ENCODE measurements around the gene RCE1.

The RCE1 gene

DNA sequence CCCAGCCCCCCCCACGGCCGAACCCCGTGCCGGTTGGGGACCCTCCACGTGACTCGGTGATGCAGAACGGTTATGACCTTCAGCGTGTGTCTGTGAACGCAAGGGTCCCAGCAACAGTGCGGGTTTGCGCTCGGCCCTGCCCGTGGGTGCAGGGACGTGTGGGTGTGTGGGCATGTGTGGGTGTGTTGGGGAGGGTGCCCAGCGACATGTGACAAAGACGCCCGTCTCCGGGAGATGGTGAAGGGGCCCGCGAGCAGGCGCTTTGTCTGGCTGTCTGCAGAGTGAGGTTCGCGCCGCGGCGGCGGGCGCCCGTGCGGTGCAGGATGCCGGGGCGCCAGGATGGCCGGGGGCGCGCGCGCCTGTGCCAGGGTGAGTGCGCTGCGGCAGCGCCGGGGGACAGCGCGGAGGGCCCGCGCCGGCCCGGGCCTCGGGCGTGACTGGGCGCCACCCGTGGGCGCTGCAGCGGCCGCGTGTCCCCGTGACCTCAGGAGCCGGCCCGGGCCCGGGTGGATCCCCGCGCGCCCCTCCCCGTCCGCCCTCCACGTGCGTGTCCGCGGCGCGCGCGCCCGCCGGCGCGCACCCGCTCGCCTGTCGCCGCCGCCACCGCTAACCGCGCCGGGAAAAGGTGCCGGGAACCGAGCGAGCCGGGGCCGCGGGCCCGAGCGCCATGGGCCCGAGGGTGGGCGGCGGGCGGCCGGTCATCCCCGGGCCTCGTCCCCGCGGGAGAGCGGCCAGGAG is 13.4 kb downstream of the RCE1 start, which contains the start of gene LRFN4:
Gene LRFN4, plus strand, starts transcription at position 569 of the 738 bp plus-strand sequence. CDS start 681 bp downstream, outside the sequence.
- peak; percentile 79 for DNase-seq (ENCODE audit: low spot score)

DNA sequence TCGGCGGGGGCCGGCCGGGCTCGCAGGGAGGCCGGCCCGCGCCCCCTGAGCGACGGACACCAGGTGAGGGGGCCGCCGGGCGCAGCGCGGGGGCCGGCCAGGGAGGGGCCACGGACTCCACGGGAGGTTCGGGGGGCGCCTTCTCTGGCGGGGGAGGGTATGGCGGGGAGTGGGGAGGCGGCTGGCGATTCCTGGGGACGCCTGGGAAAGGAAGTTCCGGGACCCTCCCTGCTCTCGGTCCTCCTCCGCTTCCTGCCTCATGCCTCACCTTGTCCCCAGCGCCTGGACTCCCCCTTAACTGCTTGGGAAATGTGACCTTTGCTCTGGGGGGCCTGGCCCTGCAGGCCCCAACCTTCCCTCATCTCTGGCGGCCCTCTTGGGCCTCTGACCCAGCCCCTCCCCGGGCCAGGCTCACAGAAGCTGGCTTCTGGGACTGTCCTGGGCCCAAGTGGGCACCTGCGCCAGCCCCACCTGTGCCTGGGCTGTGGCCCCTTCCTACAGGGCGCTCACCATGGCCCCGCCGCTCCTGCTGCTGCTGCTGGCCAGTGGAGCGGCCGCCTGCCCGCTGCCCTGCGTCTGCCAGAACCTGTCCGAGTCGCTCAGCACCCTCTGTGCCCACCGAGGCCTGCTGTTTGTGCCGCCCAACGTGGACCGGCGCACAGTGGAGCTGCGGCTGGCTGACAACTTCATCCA is 14.1 kb downstream of the RCE1 start:
- DNase-seq (ENCODE audit: low spot score), result peak; percentile 42

DNA sequence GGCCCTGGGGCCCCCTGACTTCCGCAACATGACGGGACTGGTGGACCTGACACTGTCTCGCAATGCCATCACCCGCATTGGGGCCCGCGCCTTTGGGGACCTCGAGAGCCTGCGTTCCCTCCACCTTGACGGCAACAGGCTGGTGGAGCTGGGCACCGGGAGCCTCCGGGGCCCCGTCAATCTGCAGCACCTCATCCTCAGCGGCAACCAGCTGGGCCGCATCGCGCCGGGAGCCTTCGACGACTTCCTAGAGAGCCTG is 14.6 kb downstream of the RCE1 start:
- no peak for DNase-seq (ENCODE audit: low spot score)

DNA sequence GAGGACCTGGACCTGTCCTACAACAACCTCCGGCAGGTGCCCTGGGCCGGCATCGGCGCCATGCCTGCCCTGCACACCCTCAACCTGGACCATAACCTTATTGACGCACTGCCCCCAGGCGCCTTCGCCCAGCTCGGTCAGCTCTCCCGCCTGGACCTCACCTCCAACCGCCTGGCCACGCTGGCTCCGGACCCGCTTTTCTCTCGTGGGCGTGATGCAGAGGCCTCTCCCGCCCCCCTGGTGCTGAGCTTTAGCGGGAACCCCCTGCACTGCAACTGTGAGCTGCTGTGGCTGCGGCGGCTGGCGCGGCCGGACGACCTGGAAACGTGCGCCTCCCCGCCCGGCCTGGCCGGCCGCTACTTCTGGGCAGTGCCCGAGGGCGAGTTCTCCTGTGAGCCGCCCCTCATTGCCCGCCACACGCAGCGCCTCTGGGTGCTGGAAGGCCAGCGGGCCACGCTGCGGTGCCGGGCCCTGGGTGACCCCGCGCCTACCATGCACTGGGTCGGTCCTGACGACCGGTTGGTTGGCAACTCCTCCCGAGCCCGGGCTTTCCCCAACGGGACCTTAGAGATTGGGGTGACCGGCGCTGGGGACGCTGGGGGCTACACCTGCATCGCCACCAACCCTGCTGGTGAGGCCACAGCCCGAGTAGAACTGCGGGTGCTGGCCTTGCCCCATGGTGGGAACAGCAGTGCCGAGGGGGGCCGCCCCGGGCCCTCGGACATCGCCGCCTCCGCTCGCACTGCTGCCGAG is 15.1 kb downstream of the RCE1 start:
- DNase-seq (ENCODE audit: low spot score), result no peak

DNA sequence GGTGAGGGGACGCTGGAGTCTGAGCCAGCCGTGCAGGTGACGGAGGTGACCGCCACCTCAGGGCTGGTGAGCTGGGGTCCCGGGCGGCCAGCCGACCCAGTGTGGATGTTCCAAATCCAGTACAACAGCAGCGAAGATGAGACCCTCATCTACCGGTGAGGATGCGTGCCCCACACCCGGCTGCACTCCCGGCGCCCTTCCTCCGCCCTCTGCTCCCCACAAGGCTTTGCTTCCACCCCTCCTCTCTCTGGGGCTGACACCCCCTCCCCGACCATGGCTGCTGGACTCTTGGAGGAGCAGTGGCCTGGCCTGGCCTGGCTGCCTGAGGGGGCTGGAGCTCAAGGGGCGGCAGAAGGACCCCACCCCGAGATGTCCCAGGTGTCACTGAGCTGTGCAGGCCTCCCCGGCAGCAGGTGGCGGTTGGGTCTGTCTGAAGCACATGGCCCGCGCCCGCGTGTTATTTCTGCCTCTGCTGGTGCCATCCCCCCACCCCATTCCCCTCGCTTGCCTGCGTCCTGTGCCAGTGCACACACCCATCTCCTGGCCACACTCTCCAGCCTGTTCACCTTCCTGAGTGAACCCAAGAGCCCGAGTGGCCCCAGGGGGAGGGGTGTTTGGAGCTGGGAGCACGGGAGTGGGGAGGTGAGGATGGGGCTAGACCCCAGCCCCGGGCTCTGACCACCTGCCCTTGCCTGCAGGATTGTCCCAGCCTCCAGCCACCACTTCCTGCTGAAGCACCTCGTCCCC is 15.9 kb downstream of the RCE1 start:
- no peak for DNase-seq (ENCODE audit: low spot score)

DNA sequence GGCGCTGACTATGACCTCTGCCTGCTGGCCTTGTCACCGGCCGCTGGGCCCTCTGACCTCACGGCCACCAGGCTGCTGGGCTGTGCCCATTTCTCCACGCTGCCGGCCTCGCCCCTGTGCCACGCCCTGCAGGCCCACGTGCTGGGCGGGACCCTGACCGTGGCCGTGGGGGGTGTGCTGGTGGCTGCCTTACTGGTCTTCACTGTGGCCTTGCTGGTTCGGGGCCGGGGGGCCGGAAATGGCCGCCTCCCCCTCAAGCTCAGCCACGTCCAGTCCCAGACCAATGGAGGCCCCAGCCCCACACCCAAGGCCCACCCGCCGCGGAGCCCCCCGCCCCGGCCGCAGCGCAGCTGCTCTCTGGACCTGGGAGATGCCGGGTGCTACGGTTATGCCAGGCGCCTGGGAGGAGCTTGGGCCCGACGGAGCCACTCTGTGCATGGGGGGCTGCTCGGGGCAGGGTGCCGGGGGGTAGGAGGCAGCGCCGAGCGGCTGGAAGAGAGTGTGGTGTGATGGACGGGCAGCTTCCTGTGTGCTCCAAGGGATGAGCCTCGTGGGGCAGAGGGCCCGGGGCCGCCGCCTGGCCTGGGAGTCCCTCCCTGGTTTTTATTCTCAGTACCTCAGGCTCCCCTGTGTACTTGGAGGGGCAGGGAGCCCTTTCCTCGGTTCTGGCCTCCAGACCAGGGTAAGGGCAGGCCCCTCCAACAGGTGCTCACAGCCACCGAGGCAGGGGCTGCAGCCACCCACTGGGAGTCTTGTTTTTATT is 16.6 kb downstream of the RCE1 start:
- no peak for DNase-seq (ENCODE audit: low spot score)

DNA sequence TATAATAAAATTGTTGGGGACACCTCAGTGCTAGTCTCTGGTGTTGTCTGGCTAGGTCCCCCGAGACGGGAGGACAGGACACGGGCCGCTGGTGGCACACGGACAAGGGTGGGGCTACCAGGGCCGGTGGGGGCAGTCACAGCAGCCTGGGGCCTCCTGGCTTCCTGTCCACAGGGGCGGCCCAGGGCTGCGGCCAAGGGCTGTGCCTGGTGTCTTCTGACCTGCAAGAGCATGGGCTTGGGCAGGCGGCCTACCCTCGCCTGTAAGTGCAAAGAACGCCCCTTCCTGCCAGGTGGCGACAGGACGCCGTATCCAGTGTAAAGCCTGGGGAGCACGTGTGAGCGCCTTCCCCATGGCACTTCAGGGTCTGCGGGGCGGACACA is 17.2 kb downstream of the RCE1 start:
- DNase-seq (ENCODE audit: low spot score), result no peak

DNA sequence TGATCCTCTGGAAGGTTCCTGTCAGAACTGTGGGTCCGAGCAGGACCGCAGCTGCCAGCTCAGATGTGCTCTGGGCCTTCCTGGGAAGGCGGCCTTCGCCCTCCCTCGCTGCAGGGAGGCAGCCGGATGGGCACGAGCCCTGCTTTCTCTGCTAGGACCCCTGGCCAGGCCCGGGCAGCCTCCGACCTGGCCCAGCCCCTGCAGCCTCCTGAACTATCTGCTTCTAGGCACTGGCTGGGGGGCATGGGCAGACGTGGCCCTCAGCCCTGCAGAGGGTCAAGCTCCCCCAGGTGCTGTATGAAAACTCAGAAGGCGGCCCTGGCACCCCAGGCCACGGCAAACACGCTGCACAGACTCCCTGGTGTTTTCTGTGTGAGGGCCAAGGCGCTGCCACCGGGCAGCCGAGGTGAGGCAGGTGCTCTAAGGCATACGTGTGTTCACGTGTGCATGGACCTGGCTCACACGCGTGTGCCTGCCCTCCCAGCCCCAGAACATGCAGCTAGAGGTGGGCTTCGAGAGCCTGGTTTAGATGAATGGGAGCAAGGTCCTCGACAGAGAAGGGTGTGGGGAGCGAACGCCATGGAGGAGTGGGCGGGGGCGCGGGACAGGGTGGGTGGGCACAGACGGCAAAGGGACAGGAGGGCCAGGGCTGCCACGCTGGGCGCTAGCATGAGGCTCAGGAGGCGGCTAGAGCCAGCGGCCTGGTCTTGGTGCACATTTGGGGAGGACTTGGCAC is 18.0 kb downstream of the RCE1 start:
- no peak for DNase-seq (ENCODE audit: low spot score)

DNA sequence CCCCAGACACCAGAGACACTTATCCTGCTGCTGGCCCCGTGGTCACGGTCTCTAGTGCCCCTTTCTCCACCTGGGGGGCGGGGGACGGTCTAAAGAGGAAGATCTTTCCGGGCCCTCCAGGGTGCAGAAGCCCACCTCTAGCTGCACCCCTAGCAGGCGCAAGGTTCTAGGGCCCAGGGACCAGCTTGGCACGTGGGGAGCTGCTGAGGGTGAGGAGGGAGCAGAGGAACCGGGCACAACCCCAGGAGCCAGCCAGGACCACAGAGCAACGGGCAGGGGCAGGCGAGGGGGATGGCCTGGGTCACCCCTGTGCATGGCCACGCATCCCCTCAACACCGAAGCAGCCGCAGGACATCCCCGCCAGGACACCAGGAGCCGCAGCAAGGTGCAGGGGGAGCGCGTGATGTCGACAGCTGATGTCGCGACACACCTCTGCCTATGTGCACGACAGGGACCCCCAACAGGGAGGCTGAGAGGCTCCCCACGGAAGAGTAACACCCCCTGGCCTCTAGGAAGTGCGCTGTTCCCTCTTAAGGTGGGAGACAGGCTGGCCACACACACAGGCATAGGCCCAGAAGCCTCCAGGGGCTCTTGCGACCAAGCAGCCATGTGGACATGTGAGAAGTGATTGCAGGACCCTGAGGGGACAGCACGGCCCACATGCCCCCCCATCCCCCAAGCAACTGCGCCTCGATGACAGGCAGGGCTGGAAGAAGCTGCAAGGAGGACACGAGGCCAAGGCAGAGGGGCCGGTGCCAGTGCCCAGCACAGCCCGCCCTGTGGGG is 18.7 kb downstream of the RCE1 start:
- no peak for DNase-seq (ENCODE audit: low spot score)

DNA sequence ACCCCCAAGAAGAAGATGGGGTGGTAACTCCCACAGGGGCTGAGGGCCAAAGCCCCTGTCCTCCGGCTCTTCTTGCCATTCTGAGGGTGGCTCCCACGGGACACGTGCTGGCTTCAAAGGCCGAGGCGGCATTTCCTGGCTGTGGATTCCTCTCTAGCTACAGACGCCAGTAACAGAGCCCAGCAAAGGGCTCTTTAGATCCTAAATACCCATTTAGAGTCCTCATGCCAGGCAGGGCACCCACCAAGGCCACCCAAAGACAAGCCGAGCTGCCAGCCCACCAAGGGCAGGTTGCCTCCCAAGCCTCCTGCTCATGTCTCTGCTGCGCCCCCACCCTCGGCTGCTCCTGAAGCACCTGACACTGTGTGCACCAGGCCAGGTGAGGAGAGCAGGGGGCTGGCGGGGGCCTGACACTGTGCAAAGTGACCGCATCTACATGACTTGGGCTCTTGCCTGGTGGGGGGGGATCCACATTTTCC is 19.4 kb downstream of the RCE1 start:
- no peak for DNase-seq (ENCODE audit: low spot score)

DNA sequence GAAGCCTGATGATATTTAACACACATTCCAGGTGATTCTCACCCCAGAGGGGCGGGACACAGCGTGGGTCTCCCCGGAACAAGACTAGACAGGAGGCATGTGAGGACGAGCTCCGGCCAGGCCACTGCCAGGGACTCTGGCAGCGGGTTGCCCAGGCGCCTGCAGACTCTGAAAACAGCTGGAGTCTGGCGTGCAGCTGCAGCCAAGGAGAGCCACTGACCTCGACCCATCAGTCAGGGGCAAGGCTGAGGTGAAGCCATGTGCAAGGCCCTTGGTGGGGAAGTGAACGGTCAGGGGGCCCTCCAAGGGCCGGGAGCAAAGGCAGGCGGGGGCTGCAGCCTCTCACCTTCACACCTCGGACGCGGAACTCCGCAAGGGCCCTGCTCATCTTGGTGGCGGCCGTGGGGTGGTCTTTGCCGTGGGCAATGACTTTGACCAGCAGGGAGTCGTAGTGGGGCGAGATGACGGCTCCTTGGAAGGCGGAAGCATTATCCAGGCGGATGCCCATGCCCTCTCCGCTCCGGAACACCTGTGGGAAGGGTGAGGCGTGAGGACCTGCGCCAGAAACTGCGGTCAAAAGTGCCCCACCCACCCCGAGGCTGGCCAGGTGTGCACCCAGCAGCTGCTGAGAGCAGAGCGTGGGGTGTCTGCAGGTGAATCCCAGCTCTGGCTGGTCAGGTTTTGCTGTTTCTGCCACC is 20.3 kb downstream of the RCE1 start:
- DNase-seq (ENCODE audit: low spot score), result no peak

DNA sequence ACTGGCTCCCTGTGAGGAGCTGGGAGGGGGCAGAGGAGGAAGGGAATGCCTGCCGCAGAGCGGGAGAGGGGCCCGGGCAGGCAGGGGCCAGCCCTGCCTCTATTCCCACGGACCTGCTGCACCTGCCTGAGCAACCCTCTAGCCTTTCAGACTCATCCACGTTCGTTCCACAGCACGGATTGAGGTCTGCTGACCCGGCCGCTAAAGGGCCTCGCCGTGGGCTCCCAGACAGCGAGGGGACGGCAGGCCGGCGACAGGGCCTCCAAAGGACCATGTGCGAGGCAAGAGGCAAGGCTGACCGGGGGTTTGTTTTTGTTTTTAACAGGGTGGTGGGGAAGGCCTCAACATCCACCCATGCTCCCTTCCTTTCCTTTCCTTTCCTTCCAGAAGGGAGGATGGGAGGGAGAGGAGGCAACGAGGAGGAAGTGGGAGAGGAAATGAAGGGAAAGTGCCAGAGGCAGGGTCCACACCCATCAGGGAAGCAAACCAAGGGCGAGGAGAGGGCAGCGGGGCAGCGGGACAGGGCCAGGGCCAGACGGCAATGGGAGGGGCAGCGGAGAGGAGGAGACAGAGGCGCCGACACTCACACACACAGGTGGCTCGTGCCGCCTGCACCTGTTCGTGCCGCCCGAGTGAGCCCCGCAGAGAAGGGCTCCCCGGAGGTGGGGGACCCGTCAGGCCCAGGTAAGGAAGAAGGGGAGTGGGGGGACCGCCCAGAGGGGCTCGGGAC is 21.1 kb downstream of the RCE1 start:
- DNase-seq (ENCODE audit: low spot score), result no peak

DNA sequence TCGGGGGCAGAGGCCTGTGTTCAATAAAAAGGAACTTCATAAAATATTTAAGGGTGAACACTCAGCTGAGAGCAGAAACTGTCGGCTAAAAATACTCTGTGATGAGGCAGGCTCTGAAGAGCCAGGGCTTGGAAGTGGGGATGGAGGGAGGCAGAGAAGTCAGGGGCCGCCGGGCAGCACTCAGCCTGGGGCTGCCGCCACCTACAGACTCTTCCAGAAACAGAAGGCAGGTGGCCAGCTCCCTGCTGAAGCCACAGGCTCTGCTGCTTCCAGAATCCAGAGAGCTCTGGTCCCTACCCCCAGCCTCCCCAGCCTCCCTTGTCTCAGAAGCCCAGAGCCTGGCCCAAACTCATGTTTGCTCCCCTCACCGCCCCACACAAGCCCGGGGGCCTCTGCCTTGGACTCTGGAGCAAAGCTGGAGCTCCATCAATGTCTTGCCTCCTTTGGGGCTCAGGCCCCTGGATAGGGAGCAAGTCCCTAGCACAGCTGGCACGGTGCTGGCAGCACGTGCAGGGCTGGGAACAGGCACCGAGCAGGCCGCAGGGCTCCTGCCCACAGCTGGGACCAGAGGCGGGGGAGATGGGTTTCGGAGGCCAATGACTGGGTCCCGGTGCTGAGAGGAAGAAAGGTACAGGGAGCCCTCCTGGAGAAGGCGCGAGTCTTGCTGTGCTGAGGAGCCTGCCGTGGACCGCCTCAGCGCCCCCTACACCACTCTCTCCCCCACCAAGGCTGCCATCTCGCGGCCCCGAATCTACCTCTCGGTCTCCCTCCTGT is 21.9 kb downstream of the RCE1 start:
- DNase-seq (ENCODE audit: low spot score), result no peak

DNA sequence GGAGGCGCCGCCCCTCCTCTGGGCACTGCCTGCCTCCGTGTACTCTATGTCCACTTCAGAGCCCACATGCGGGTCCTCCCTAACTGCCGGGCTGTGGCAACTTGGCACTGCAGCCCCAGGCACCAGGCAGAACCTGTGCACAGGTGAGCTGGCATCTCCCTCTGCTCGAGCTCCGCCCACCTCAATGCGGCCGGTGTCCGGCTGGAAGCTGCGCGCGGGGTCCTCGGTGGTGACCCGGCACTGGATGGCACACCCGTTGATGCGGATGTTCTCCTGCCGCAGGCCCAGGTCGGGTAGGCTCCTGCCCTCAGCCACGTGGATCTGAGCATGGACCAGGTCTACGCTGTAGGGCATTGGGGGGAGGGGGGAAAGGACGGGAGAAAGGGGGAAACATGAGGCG is 22.8 kb downstream of the RCE1 start:
- no peak for DNase-seq (ENCODE audit: low spot score)

DNA sequence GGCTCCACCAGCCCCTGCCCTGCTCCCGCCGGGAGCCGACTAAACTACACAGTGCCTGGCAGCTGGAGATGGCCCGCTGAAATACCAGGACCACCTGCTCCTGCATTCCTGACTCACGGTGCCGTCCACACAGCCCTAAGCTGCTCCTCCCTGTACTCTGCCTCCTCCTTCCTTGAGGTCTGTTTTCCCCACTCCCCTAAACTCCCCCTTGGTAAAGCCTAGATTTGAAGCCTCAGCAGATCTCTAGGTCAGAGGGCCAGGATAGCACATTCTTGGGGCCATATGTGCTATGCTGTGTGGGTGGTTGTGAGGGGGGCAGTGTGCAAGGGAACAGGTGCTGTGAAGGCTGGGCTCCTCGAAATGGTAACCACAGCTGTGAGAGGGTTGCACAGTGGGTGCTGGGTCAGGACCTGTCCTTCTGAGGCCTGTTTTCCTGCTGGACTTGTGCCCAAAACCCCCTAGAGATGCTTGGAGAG is 23.3 kb downstream of the RCE1 start:
- DNase-seq (ENCODE audit: low spot score), result no peak

DNA sequence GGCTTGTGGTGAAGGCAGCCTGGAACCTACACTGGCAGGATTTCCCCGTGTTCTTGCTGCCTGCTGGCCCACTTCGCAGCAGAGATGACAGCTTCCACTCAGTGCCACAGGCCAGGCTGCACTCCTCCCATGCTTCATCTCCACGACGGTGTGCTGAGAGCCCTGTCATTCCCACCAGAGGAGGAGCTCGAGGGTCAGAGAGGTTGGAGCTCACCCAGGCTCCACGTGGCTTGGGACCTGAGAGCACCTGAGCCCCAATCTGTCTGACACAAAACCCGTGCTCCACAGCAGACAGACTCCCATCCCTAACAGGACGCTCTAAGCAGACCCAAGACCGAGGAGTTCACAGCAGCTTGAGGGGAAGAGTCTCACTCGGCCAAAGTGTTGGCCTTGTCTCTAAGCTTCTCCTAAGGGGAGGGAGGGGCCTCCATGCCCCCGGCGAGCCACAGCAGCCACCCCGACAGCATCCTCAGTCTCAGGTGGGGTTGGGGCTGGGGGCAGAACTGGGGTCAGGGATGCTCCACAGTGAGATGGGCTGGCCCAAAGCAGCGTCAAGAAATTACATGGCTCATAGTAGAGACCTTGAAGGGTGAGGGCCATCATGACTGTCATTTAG is 24.3 kb downstream of the RCE1 start:
- DNase-seq (ENCODE audit: low spot score), result no peak

DNA sequence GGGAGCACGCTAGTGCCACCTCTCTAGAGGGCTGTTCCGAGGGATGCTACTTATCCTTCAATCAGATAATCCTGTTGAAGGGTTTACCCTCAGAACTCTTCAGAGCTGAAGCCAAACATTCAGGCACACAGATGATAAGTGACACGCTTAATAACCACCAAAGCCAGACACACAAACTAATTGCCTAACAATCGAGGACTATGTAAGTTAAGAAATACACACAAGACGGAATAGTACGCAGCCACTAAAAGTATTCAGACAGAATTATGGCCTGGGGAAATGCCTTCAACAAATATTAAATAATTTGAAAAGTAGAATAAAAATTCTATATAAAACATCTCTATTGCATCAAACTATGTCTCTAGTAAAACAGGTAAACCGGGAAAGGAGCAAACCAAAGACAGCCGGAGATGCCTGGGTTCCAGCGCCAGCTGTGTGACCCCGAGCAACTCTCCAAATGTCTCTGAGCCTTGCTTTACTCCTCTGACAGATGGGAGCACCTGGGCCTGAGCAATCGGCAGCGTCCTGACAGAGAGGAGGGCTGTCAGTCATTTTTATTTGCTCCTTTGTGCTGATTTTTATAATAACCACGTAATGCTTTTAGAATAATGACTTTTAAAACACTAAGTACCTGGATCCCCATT is 25.0 kb downstream of the RCE1 start:
- DNase-seq (ENCODE audit: low spot score), result no peak
